Ectodermal cell (in vitro differentiated cells): ENCODE data around the gene METTL6.
"Not testable (repeated sequence)": the region's sequence is repeated elsewhere in the genome, so short reads cannot be mapped to it uniquely, and the experiment has no call there.

Source experiments
- H3K27ac ChIP-seq: 2 replicates; pipeline ENCODE4 v1.7.0; 2013; ENCODE audit warnings: mild to moderate bottlenecking, low read depth, low read length; ENCODE audit not compliant: insufficient read depth, poor library complexity, severe bottlenecking
- H3K27me3 ChIP-seq: 2 replicates; pipeline ENCODE4 v1.7.0; 2013; ENCODE audit warnings: mild to moderate bottlenecking, low read length; ENCODE audit not compliant: insufficient read depth, control insufficient read depth, poor library complexity, severe bottlenecking
- H3K36me3 ChIP-seq: one replicate; pipeline ENCODE4 v1.7.0; 2013; ENCODE audit warnings: low read length; ENCODE audit not compliant: control insufficient read depth, insufficient read depth
- H3K4me1 ChIP-seq: one replicate; pipeline ENCODE4 v1.7.0; 2013; ENCODE audit warnings: low read length; ENCODE audit not compliant: control insufficient read depth, insufficient read depth
- H3K4me3 ChIP-seq: 2 replicates; pipeline ENCODE4 v1.7.0; 2013; ENCODE audit warnings: low read depth, low read length, control low read depth; ENCODE audit not compliant: insufficient read depth
- H3K9me3 ChIP-seq: 2 replicates; pipeline ENCODE4 v1.7.0; 2013; ENCODE audit warnings: mild to moderate bottlenecking, low read length, moderate library complexity; ENCODE audit not compliant: control insufficient read depth
- WGBS, 2 experiments: methylation state at CpG; one replicate each; pipeline ENCODE4 v1.1.7; 2013; ENCODE audit warnings: missing lambda C conversion rate in 2 of 2; 5-methylcytosine and 5-hydroxymethylcytosine counted together

The METTL6 gene

GRCh38 chr3:15375461-15376000, 51.8 kb downstream of the METTL6 start:
- Histone ChIP-seq H3K27ac (no peak overlapping the region), H3K4me1 (no peaks in the 10 kb centered on the region), H3K9me3 (no peaks in the 10 kb centered on the region), H3K36me3 (no peaks in the 10 kb centered on the region), H3K4me3 (no peak overlapping the region), H3K27me3 (no peaks in the 10 kb centered on the region)
- WGBS, 2 experiments: 92% methylated on average over 22 of the region's 22 CpGs

GRCh38 chr3:15372918-15373317, 54.4 kb downstream of the METTL6 start:
- Histone ChIP-seq H3K27me3 (no peaks in the 10 kb centered on the region), H3K36me3 (no peaks in the 10 kb centered on the region), H3K9me3 (no peaks in the 10 kb centered on the region), H3K4me1 (no peaks in the 10 kb centered on the region), H3K27ac (no peak overlapping the region), H3K4me3 (no peak overlapping the region)
- 92 to 93% methylated on average over 4 of the region's 4 CpGs for WGBS, 2 experiments

- Histone ChIP-seq H3K27me3 (no peaks in the 10 kb centered on the region), H3K4me1 (no peaks in the 10 kb centered on the region), H3K36me3 (no peaks in the 10 kb centered on the region), H3K27ac (no peak overlapping the region), H3K9me3 (no peaks in the 10 kb centered on the region), H3K4me3 (no peak overlapping the region)
- 90% methylated on average over 6 of the region's 6 CpGs for WGBS, 2 experiments
Measured at GRCh38 chr3:15368561-15369135, 58.7 kb downstream of the METTL6 start.

GRCh38 chr3:15367059-15367458, 60.3 kb downstream of the METTL6 start:
- H3K9me3 ChIP-seq: no peaks in the 10 kb centered on the region
- no peaks in the 10 kb centered on the region for H3K4me1 ChIP-seq
- no peak overlapping the region for H3K27ac ChIP-seq
- no peaks in the 10 kb centered on the region for H3K27me3 ChIP-seq
- 100% methylated on average over 1 of the region's 1 CpG; no CpG with 5 or more reads in 1 of the 2 experiments for WGBS, 2 experiments
- no peaks in the 10 kb centered on the region for H3K36me3 ChIP-seq
- no peak overlapping the region for H3K4me3 ChIP-seq

GRCh38 chr3:15364078-15364477, 63.3 kb downstream of the METTL6 start:
- H3K36me3 ChIP-seq, H3K4me1 ChIP-seq, H3K4me3 ChIP-seq, H3K27me3 ChIP-seq, H3K9me3 ChIP-seq, H3K27ac ChIP-seq: not testable (repeated sequence)
- WGBS, 2 experiments: 85 to 87% methylated on average over 6 of the region's 6 CpGs

- Histone ChIP-seq H3K27ac (no peak overlapping the region), H3K27me3 (no peaks in the 10 kb centered on the region), H3K4me1 (peaks cover 8% of the 10 kb centered on the region), H3K36me3 (no peaks in the 10 kb centered on the region), H3K9me3 (no peaks in the 10 kb centered on the region), H3K4me3 (no peak overlapping the region)
- 36 to 52% methylated on average over 10 to 11 of the region's 11 CpGs for WGBS, 2 experiments
Measured at GRCh38 chr3:15361494-15362214, 65.7 kb downstream of the METTL6 start.

GRCh38 chr3:15360788-15361493, 66.4 kb downstream of the METTL6 start:
- H3K27ac ChIP-seq: no peak overlapping the region

More at GRCh38 chr3:15360788-15361493, 66.4 kb downstream of the METTL6 start:
- no peaks in the 10 kb centered on the region for H3K27me3 ChIP-seq
- no peaks in the 10 kb centered on the region for H3K36me3 ChIP-seq
- peaks cover 8% of the 10 kb centered on the region for H3K4me1 ChIP-seq
- WGBS, 2 experiments: 40 to 75% methylated on average over 1 of the region's 1 CpG
- no peaks in the 10 kb centered on the region for H3K9me3 ChIP-seq
- no peak overlapping the region for H3K4me3 ChIP-seq
